MM.1S (cell line): Measurements from ENCODE around the gene MYO16.

Experiments used
- EZH2 ChIP-seq: fragments of 300-600 bp; sonication (generic); optimal IDR thresholded peaks from 2 replicates; pipeline ENCODE3; 2017; ENCODE audit warnings: low read depth, mild to moderate bottlenecking, antibody characterized with exemption, low read length, mixed read lengths
- TF ChIP-seq, protein P1 (sequence below): fragments of 300-600 bp; sonication (generic); IDR thresholded peaks from 2 replicates; pipeline ENCODE4 v1.5.1; 2016; ENCODE audit warnings: antibody characterized with exemption, low read length, mixed read lengths

DNA sequence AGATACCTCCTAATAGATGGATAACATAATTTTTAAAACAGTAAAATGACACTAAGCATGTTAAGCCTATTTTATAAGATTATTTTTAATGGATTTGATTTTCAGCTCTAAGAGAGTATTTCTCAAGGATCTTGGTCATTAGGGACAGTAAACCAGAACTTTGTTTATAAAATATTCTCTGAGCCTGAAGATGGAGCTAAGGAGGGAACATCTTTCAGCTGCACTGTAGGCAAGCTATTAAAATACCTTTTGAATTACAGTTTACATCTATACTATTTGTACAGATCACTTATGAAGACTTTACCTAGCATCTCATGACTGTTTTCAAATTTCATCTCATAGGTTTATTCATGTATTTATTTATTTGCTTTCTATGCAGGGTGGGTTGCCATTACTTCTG is 345.3 kb downstream of the MYO16 start:
- TF ChIP-seq, protein P1, sequence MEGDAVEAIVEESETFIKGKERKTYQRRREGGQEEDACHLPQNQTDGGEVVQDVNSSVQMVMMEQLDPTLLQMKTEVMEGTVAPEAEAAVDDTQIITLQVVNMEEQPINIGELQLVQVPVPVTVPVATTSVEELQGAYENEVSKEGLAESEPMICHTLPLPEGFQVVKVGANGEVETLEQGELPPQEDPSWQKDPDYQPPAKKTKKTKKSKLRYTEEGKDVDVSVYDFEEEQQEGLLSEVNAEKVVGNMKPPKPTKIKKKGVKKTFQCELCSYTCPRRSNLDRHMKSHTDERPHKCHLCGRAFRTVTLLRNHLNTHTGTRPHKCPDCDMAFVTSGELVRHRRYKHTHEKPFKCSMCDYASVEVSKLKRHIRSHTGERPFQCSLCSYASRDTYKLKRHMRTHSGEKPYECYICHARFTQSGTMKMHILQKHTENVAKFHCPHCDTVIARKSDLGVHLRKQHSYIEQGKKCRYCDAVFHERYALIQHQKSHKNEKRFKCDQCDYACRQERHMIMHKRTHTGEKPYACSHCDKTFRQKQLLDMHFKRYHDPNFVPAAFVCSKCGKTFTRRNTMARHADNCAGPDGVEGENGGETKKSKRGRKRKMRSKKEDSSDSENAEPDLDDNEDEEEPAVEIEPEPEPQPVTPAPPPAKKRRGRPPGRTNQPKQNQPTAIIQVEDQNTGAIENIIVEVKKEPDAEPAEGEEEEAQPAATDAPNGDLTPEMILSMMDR, result no peak
- TF ChIP-seq EZH2, result no peak
